Esophagus muscularis mucosa (tissue), 3 donors: ENCODE measurements around the gene ALDH1A2.

ENCODE experiments used
- CTCF ChIP-seq, 3 experiments: fragments of 200-600 bp in 2 of 3; fragments of 450-650 bp in 1 of 3; sonication (generic) in 2 of 3; IDR thresholded peaks; one replicate each; pipeline ENCODE4 v1.5.1; 2017 to 2019; ENCODE audit warnings: antibody characterized with exemption in 3 of 3, mild to moderate bottlenecking in 2 of 3, moderate library complexity in 1 of 3
- POLR2A ChIP-seq: fragments of 450-650 bp; IDR thresholded peaks from one replicate; pipeline ENCODE4 v1.6.1; 2017; ENCODE audit warnings: antibody characterized with exemption, moderate library complexity, mild to moderate bottlenecking, low read depth
- POLR2AphosphoS5 ChIP-seq, 2 donors: sonication (generic); formaldehyde crosslinking; IDR thresholded peaks; one replicate each; pipeline ENCODE4 v1.6.1; 2017; ENCODE audit warnings: antibody characterized with exemption in 2 of 2

GRCh38 chr15:57941816-57942215 lies 123.7 kb downstream of the ALDH1A2 start:
- TF ChIP-seq CTCF (IDR thresholded peaks at IDR 0.05) (no peak), POLR2AphosphoS5 (IDR thresholded peaks at IDR 0.05) (no peak), POLR2A (no peak)
